ENCODE data around the gene RNF34.
"Not testable (repeated sequence)": the region's sequence is repeated elsewhere in the genome, so short reads cannot be mapped to it uniquely, and the experiment has no call there.

Gene RNF34

DNA sequence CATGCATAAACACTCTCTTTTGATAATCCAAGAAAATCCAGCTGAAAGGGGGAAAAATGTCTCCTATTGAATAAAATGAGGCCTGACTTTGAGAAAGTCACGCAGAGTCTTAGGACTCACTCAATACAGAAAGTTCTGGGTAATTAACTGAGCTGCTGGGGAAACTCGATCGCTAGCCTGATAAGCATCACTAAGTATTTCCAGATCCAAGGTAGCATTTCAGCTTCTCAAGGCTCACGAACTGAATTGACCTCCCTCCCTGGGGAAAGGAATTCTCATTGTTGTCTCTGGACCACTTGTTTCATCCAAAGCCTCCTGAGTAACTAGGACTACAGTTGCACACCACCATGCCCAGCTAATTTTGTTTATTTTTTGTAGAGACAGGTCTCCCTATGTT lies 33.9 kb upstream of the RNF34 start:
- no peak overlapping the region for H3K4me3 ChIP-seq (ENCODE audit: low read length)
- H3K9me3 ChIP-seq (ENCODE audit: insufficient read depth, low read depth, low read length) = no peaks in the 10 kb centered on the region
- H3K36me3 ChIP-seq (ENCODE audit: insufficient read depth, low read length) = no peaks in the 10 kb centered on the region
- H3K27me3 ChIP-seq (ENCODE audit: insufficient read depth, low read length) = no peaks in the 10 kb centered on the region
- H3K9ac ChIP-seq (ENCODE audit: low read depth, low read length) = no peak overlapping the region
- 82% methylated on average over 4 of the region's 4 CpGs for WGBS
- no peak overlapping the region for H3K27ac ChIP-seq (ENCODE audit: low read depth, low read length)
- no peaks in the 10 kb centered on the region for H3K4me1 ChIP-seq (ENCODE audit: insufficient read depth, low read length)

DNA sequence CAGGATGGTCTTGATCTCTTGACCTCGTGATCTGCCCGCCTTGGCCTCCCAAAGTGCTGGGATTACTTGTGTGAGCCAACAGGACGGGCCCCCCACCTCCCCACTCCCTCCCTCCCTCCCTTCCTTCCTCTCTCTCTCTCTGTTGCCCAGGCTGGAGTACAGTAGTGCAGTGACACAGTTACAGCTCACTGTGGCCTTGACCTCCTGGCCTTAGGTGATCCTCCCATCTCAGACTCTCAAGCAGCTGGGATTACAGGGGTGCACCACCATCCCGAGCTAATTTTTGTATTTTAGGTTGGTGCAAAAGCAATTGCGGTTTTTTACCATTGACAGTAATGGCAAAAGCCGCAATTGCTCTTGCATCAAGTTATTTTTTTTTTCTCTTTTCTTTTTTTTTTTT lies 28.5 kb upstream of the RNF34 start:
- H3K9me3 ChIP-seq (ENCODE audit: insufficient read depth, low read depth, low read length) = no peaks in the 10 kb centered on the region
- no peak overlapping the region for H3K4me3 ChIP-seq (ENCODE audit: low read length)
- no peaks in the 10 kb centered on the region for H3K27me3 ChIP-seq (ENCODE audit: insufficient read depth, low read length)
- H3K36me3 ChIP-seq (ENCODE audit: insufficient read depth, low read length) = no peaks in the 10 kb centered on the region
- WGBS = 91% methylated on average over 6 of the region's 6 CpGs
- no peak overlapping the region for H3K27ac ChIP-seq (ENCODE audit: low read depth, low read length)
- H3K9ac ChIP-seq (ENCODE audit: low read depth, low read length) = no peak overlapping the region
- no peaks in the 10 kb centered on the region for H3K4me1 ChIP-seq (ENCODE audit: insufficient read depth, low read length)

DNA sequence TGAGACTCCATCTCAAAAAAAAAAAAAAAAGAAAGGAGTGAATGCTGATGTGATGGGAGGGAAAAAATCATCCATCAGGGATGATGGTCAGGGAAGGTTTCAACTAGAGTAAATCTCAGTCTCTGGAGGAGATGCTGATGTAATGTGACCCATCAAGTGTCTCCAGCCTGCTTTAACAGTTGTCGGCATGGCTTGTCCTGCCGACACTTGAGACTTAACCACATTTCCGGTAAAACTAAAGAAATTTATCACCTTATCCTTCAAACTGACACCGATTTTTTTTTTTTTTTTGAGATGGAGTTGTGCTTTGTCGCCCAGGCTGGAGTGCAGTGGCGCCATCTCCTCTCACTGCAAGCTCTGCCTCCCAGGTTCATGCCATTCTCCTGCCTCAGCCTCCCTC lies 26.2 kb upstream of the RNF34 start:
- H3K27ac ChIP-seq (ENCODE audit: low read depth, low read length) = no peak overlapping the region
- over 99% methylated on average over 6 of the region's 6 CpGs for WGBS
- no peaks in the 10 kb centered on the region for H3K27me3 ChIP-seq (ENCODE audit: insufficient read depth, low read length)
- no peak overlapping the region for H3K9ac ChIP-seq (ENCODE audit: low read depth, low read length)
- no peaks in the 10 kb centered on the region for H3K9me3 ChIP-seq (ENCODE audit: insufficient read depth, low read depth, low read length)
- H3K4me3 ChIP-seq (ENCODE audit: low read length) = no peak overlapping the region
- no peaks in the 10 kb centered on the region for H3K36me3 ChIP-seq (ENCODE audit: insufficient read depth, low read length)
- H3K4me1 ChIP-seq (ENCODE audit: insufficient read depth, low read length) = no peaks in the 10 kb centered on the region

DNA sequence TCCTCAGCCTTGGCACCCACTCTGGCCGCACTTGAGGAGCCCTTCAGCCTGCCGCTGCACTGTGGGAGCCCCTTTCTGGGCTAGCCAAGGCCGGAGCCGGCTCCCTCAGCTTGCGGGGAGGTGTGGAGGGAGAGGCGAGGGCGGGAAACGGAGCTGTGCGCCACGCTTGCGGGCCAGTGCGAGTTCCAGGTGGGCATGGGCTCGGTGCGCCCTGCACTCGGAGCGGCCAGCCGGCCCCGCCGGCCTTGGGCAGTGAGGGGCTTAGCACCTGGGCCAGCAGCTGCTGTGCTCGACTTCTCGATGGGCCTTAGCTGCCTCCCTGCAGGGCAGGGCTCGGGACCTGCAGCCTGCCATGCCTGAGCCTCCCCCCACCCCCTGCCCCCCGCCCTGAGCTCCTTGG lies 25.6 kb upstream of the RNF34 start:
- H3K9me3 ChIP-seq (ENCODE audit: insufficient read depth, low read depth, low read length); H3K27ac ChIP-seq (ENCODE audit: low read depth, low read length); H3K9ac ChIP-seq (ENCODE audit: low read depth, low read length); H3K27me3 ChIP-seq (ENCODE audit: insufficient read depth, low read length); H3K36me3 ChIP-seq (ENCODE audit: insufficient read depth, low read length); H3K4me1 ChIP-seq (ENCODE audit: insufficient read depth, low read length); H3K4me3 ChIP-seq (ENCODE audit: low read length): not testable (repeated sequence)
- WGBS = 95% methylated on average over 23 of the region's 23 CpGs

DNA sequence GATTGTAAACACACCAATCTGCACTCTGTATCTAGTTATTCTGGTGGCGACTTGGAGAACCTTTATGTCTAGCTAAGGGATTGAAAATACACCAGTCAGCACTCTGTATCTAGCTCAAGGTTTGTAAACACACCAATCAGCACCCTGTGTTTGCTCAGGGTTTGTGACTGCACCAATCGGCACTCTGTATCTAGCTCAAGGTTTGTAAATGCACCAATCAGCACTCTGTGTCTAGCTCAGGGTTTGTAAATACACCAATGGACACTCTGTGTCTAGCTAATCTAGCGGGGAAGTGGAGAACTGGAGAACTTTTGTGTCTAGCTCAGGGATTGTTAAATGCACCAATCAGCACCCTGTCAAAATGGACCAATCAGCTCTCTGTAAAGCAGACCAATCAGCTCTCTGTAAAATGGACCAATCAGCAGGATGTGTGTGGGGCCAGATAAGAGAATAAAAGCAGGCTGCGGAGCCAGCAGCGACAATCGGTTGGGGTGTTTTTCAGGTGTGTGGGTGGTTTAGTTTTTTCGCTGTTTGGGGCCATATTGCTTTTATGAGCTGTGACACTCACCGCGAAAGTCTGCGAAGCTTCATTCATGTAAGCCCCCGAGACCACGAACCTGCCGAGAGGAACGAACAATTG lies 24.9 kb upstream of the RNF34 start:
- WGBS = 87% methylated on average over 14 of the region's 14 CpGs
- H3K9me3 ChIP-seq (ENCODE audit: insufficient read depth, low read depth, low read length); H3K27me3 ChIP-seq (ENCODE audit: insufficient read depth, low read length); H3K4me1 ChIP-seq (ENCODE audit: insufficient read depth, low read length); H3K36me3 ChIP-seq (ENCODE audit: insufficient read depth, low read length); H3K27ac ChIP-seq (ENCODE audit: low read depth, low read length); H3K4me3 ChIP-seq (ENCODE audit: low read length); H3K9ac ChIP-seq (ENCODE audit: low read depth, low read length): not testable (repeated sequence)

DNA sequence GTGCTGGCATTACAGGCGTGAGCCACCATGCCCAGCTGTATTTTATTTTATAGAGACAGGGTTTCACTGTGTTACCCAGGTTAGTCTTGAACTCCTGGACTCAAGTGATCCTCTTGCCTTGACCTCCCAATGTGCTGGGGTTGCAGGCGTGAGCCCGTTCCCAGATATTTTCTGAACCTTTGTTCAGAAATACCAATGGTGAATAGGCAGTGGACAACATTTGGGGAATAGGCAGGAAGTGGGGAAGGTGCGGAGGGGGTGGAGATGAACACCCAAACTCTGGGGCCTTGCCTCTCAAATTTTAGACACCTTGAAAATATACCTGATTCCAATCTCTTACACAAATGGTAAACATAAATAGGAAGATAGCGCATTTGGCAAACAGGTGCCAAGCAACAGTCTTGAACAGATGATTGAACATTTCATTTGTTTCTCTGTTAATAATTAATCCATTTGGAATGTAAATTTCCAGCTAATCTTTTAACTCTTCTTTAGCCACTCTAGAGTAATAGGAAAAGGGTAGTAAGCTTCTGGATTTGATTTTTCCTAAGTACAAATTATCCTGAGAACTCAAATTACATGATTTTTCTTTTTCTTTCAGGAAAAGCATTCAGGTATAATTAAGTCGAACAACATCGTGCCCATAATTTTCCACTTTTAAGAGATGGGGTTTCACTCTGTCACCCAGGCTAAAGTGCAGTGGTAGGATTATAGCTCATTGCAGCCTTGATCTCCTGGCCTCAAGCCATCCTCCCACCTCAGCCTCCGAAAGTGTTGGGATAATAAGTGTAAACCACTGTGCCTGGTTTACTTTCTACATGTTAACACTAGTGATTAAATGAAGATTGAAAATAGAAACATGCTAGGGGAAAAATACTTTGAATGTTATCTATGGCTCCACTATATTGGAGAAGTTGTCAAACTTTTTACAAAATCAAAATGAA lies 22.9 kb upstream of the RNF34 start:
- Histone ChIP-seq H3K4me1 (ENCODE audit: insufficient read depth, low read length) (no peaks in the 10 kb centered on the region), H3K27me3 (ENCODE audit: insufficient read depth, low read length) (no peaks in the 10 kb centered on the region), H3K27ac (ENCODE audit: low read depth, low read length) (no peak overlapping the region), H3K9ac (ENCODE audit: low read depth, low read length) (no peak overlapping the region), H3K4me3 (ENCODE audit: low read length) (no peak overlapping the region), H3K9me3 (ENCODE audit: insufficient read depth, low read depth, low read length) (no peaks in the 10 kb centered on the region), H3K36me3 (ENCODE audit: insufficient read depth, low read length) (no peaks in the 10 kb centered on the region)
- 95% methylated on average over 7 of the region's 8 CpGs for WGBS

DNA sequence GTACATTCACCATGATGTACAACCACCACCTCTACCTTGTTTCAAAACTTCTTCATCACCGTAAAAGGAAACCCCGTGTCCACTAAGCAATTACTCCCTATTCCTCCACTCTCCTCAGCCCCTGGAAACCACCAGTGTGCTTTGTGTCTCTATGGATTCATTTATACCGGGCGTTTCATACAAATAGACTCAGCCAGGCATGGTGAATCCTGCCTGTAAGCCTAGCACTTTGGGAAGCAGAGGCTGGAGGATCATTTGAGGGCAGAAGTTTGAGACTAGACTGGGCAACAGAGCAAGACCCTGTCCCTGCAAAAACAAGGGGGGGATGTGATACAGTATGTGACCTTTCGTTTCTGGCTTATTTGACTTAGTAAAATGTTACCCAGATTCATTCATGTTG lies 21.2 kb upstream of the RNF34 start:
- Histone ChIP-seq H3K9ac (ENCODE audit: low read depth, low read length) (no peak overlapping the region), H3K9me3 (ENCODE audit: insufficient read depth, low read depth, low read length) (no peaks in the 10 kb centered on the region), H3K4me1 (ENCODE audit: insufficient read depth, low read length) (no peaks in the 10 kb centered on the region), H3K27me3 (ENCODE audit: insufficient read depth, low read length) (no peaks in the 10 kb centered on the region), H3K27ac (ENCODE audit: low read depth, low read length) (no peak overlapping the region), H3K4me3 (ENCODE audit: low read length) (no peak overlapping the region), H3K36me3 (ENCODE audit: insufficient read depth, low read length) (no peaks in the 10 kb centered on the region)
- WGBS = 87% methylated on average over 5 of the region's 5 CpGs

DNA sequence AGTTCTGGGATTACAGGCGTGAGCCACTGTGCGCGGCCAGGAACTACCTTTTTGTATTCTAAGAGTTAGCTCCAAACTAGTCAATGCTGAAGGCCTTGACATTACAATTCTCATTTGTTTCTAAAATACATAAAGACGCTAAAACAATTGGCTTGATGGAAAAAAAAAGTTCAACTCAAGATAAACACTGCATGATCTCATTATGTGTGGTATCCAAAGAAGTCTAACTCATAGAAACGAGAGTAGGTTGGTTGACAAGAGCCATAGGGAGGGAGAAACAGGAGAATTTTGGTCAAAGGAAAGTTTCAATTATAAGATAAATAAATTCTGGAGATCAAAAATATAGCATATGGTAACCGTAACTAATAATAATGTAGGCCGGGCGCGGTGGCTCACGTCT lies 20.0 kb upstream of the RNF34 start:
- 94% methylated on average over 10 of the region's 10 CpGs for WGBS
- Histone ChIP-seq H3K9ac (ENCODE audit: low read depth, low read length) (no peak overlapping the region), H3K4me3 (ENCODE audit: low read length) (no peak overlapping the region), H3K36me3 (ENCODE audit: insufficient read depth, low read length) (no peaks in the 10 kb centered on the region), H3K27ac (ENCODE audit: low read depth, low read length) (no peak overlapping the region), H3K27me3 (ENCODE audit: insufficient read depth, low read length) (no peaks in the 10 kb centered on the region), H3K4me1 (ENCODE audit: insufficient read depth, low read length) (no peaks in the 10 kb centered on the region), H3K9me3 (ENCODE audit: insufficient read depth, low read depth, low read length) (no peaks in the 10 kb centered on the region)

DNA sequence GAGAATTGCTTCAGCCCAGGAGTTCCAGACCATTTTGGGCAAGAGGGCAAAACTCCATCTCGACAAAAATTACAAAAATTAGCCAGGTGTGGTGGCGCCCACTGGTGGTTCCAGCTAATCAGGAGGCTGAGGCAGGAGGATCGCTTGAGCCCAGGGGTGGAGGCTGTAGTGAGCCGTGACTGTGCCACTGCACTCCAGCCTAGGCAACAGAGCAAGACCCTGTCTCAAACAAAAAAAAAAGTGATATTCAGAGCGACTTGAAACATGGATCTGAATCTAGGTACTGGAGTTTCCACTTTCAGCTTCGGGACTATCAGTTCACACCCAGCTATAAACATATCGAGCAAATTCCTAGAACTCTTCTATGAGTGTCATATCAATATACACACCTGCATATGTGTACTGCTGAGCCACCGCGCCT lies 16.3 kb upstream of the RNF34 start:
- H3K27ac ChIP-seq (ENCODE audit: low read depth, low read length) = no peak overlapping the region
- WGBS = 94% methylated on average over 9 of the region's 9 CpGs

DNA sequence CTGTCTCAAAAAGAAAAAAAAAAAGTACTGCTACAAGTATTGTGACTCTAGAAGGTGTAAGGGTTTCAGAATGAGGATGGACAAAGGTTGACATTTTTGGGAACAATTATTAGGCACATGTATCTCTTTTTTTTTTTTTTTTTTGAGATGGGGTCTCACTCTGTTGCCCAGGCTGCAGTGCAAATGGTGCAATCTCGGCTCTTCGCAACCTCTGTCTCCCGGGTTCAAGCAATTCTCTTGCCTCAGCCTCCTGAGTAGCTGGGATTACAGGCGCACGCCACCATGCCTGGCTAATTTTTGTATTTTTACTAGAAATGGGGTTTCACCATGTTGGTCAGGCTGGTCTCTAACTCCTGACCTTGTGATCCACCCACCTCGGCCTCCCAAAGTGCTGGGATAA lies 15.0 kb upstream of the RNF34 start:
- not testable (repeated sequence) for H3K4me1 ChIP-seq (ENCODE audit: insufficient read depth, low read length); H3K9me3 ChIP-seq (ENCODE audit: insufficient read depth, low read depth, low read length); H3K36me3 ChIP-seq (ENCODE audit: insufficient read depth, low read length); H3K4me3 ChIP-seq (ENCODE audit: low read length); H3K27ac ChIP-seq (ENCODE audit: low read depth, low read length); H3K9ac ChIP-seq (ENCODE audit: low read depth, low read length); H3K27me3 ChIP-seq (ENCODE audit: insufficient read depth, low read length)
- 80% methylated on average over 6 of the region's 6 CpGs for WGBS

More for the DNA sequence above, 16.3 kb upstream of the RNF34 start:
- Histone ChIP-seq H3K4me3 (ENCODE audit: low read length) (no peak overlapping the region), H3K9ac (ENCODE audit: low read depth, low read length) (no peak overlapping the region), H3K27me3 (ENCODE audit: insufficient read depth, low read length) (no peaks in the 10 kb centered on the region), H3K9me3 (ENCODE audit: insufficient read depth, low read depth, low read length) (no peaks in the 10 kb centered on the region), H3K4me1 (ENCODE audit: insufficient read depth, low read length) (no peaks in the 10 kb centered on the region), H3K36me3 (ENCODE audit: insufficient read depth, low read length) (no peaks in the 10 kb centered on the region)

DNA sequence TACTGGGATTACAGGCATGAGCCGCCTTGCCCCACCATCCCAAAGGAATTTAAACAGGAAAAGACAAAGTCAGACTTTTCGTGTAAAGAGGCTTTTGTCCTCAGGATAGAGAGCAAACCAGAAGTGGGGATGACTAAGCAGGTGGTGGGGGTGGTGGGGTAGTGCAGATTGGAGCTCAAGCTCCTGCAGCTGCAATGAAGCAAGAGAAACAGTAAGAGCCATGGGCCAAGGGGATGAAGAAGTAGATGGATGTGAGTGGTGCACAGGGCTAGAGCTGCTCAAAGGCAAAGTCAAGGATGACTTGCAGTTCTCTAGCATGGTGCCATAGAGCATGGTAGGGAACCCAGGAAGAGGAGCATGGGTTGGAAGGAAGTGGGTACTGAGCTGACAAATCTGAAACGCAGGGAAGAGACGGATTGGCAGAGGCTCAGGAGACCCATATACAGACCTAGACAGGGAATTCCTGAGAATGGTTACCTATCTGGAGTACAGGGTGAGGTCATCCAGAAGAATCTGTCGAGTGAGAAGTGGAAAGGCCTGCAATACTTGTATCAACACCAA lies 11.4 kb upstream of the RNF34 start:
- H3K4me1 ChIP-seq (ENCODE audit: insufficient read depth, low read length) = no peaks in the 10 kb centered on the region
- WGBS = 82% methylated on average over 5 of the region's 5 CpGs
- no peak overlapping the region for H3K27ac ChIP-seq (ENCODE audit: low read depth, low read length)

More for the DNA sequence above, 11.4 kb upstream of the RNF34 start:
- Histone ChIP-seq H3K27me3 (ENCODE audit: insufficient read depth, low read length) (no peaks in the 10 kb centered on the region), H3K36me3 (ENCODE audit: insufficient read depth, low read length) (no peaks in the 10 kb centered on the region), H3K9ac (ENCODE audit: low read depth, low read length) (no peak overlapping the region), H3K9me3 (ENCODE audit: insufficient read depth, low read depth, low read length) (no peaks in the 10 kb centered on the region), H3K4me3 (ENCODE audit: low read length) (no peak overlapping the region)
